H9 (cell line): Measurements from ENCODE around the gene SRPK2. TPM values are rescaled to one million over a fixed set of nuclear protein-coding genes. Genes with fewer than 3 reads are reported as not detected.

ENCODE experiments used
- DNase-seq: peaks from one replicate; pipeline ENCODE4 v3.0.0-alpha.2; 2017
- H2AFZ ChIP-seq: one replicate; pipeline ENCODE4 v1.6.1; 2013; ENCODE audit warnings: mild to moderate bottlenecking, low read length, control low read depth, moderate library complexity
- H2AK5ac ChIP-seq: 2 replicates; pipeline ENCODE4 v1.6.1; 2013; ENCODE audit warnings: low read length, control low read depth, mixed read lengths; ENCODE audit not compliant: insufficient read length
- H2BK120ac ChIP-seq: one replicate; pipeline ENCODE4 v1.6.1; 2013; ENCODE audit warnings: low read depth, mild to moderate bottlenecking, low read length, control low read depth, inconsistent platforms; ENCODE audit not compliant: poor library complexity, severe bottlenecking
- H2BK12ac ChIP-seq: 2 replicates; pipeline ENCODE4 v1.6.1; 2013; ENCODE audit warnings: low read length, control low read depth, mixed read lengths, low read depth; ENCODE audit not compliant: insufficient read length
- H2BK15ac ChIP-seq: 2 replicates; pipeline ENCODE4 v1.6.1; 2013; ENCODE audit warnings: low read depth, low read length, control low read depth
- H2BK20ac ChIP-seq: one replicate; pipeline ENCODE4 v1.6.1; 2013; ENCODE audit warnings: low read depth, mild to moderate bottlenecking, low read length, control low read depth, inconsistent platforms; ENCODE audit not compliant: poor library complexity, severe bottlenecking
- H2BK5ac ChIP-seq: 2 replicates; pipeline ENCODE4 v1.6.1; 2013; ENCODE audit warnings: low read length, control low read depth, mixed read lengths; ENCODE audit not compliant: insufficient read length
- H3K14ac ChIP-seq: 2 replicates; pipeline ENCODE4 v1.6.1; 2013; ENCODE audit warnings: low read length, control low read depth; ENCODE audit not compliant: insufficient read depth
- H3K18ac ChIP-seq: 2 replicates; pipeline ENCODE4 v1.6.1; 2013; ENCODE audit warnings: low read depth, mild to moderate bottlenecking, mixed read lengths, low read length, control low read depth; ENCODE audit not compliant: insufficient read length
- H3K23ac ChIP-seq: 2 replicates; pipeline ENCODE4 v1.6.1; 2013; ENCODE audit warnings: low read length, control low read depth, mixed read lengths, low read depth; ENCODE audit not compliant: insufficient read length
- H3K23me2 ChIP-seq: 2 replicates; pipeline ENCODE4 v1.6.1; 2013; ENCODE audit warnings: low read depth, mild to moderate bottlenecking, mixed read lengths, low read length, control low read depth; ENCODE audit not compliant: insufficient read length, poor library complexity, severe bottlenecking
- H3K27ac ChIP-seq: 2 replicates; pipeline ENCODE4 v1.5.1; 2013; ENCODE audit warnings: low read length, control low read depth, mixed read lengths, low read depth; ENCODE audit not compliant: insufficient read length
- H3K27me3 ChIP-seq: 2 replicates; pipeline ENCODE4 v1.6.1; 2013; ENCODE audit warnings: low read length, control low read depth, inconsistent platforms; ENCODE audit not compliant: insufficient read depth
- H3K4ac ChIP-seq: 2 replicates; pipeline ENCODE4 v1.6.1; 2013; ENCODE audit warnings: low read depth, mild to moderate bottlenecking, control low read depth, inconsistent platforms, low read length, moderate library complexity
- H3K4me1 ChIP-seq: 2 replicates; pipeline ENCODE4 v1.6.1; 2013; ENCODE audit warnings: low read length, control low read depth, inconsistent platforms; ENCODE audit not compliant: insufficient read depth
- H3K4me2 ChIP-seq: 2 replicates; pipeline ENCODE4 v1.6.1; 2013; ENCODE audit warnings: low read length, control low read depth, mixed read lengths; ENCODE audit not compliant: insufficient read length, insufficient read depth
- H3K56ac ChIP-seq: 2 replicates; pipeline ENCODE4 v1.6.1; 2013; ENCODE audit warnings: low read depth, mild to moderate bottlenecking, mixed read lengths, low read length, control low read depth; ENCODE audit not compliant: insufficient read length
- H3K79me1 ChIP-seq: 2 replicates; pipeline ENCODE4 v1.6.1; 2013; ENCODE audit warnings: low read depth, mild to moderate bottlenecking, moderate library complexity, low read length, control low read depth, inconsistent platforms; ENCODE audit not compliant: insufficient read depth, poor library complexity, severe bottlenecking
- H3K79me2 ChIP-seq: 2 replicates; pipeline ENCODE4 v1.6.1; 2013; ENCODE audit warnings: low read length, control low read depth, inconsistent platforms; ENCODE audit not compliant: insufficient read depth
- H3K9ac ChIP-seq: 2 replicates; pipeline ENCODE4 v1.6.1; 2013; ENCODE audit warnings: low read length, control low read depth, mixed read lengths; ENCODE audit not compliant: insufficient read length; ENCODE audit errors: extremely low read depth
- H3K9me3 ChIP-seq: one replicate; pipeline ENCODE4 v1.6.1; 2013; ENCODE audit warnings: low read depth, low read length, inconsistent platforms; ENCODE audit not compliant: control insufficient read depth
- H3T11ph ChIP-seq: one replicate; pipeline ENCODE4 v1.6.1; 2013; ENCODE audit warnings: mild to moderate bottlenecking, low read length, control low read depth, inconsistent platforms
- H4K20me1 ChIP-seq: one replicate; pipeline ENCODE4 v1.6.1; 2013; ENCODE audit not compliant: control insufficient read depth, insufficient read length, insufficient read depth
- H4K5ac ChIP-seq: 2 replicates; pipeline ENCODE4 v1.6.1; 2013; ENCODE audit warnings: low read depth, mild to moderate bottlenecking, mixed read lengths, low read length, control low read depth; ENCODE audit not compliant: insufficient read length
- H4K8ac ChIP-seq: replicated peaks from 2 replicates; pipeline ENCODE4 v1.6.1; 2013; ENCODE audit warnings: low read length, control low read depth, mixed read lengths, low read depth; ENCODE audit not compliant: insufficient read length
- H4K91ac ChIP-seq: 2 replicates; pipeline ENCODE4 v1.6.1; 2013; ENCODE audit warnings: low read depth, mild to moderate bottlenecking, moderate library complexity, mixed read lengths, low read length, control low read depth; ENCODE audit not compliant: insufficient read length
- H3K27ac Mint-ChIP-seq, 3 experiments: 2 replicates in 2 of 3; 3 replicates in 1 of 3; pipeline ENCODE4 v1.8.0; 2020 to 2021; ENCODE audit warnings: mixed read lengths in 3 of 3, mild to moderate bottlenecking in 1 of 3, moderate library complexity in 1 of 3
- H3K27me3 Mint-ChIP-seq: 2 replicates; pipeline ENCODE4 v1.8.0; 2021; ENCODE audit warnings: low read depth, mild to moderate bottlenecking, moderate library complexity, mixed read lengths
- H3K36me3 Mint-ChIP-seq, 3 experiments: 2 replicates in 2 of 3; 3 replicates in 1 of 3; pipeline ENCODE4 v1.8.0; 2020 to 2021; ENCODE audit warnings: low read depth in 3 of 3, mixed read lengths in 3 of 3; ENCODE audit not compliant: insufficient read depth in 1 of 3
- H3K4me1 Mint-ChIP-seq, 2 experiments: 2 replicates each; pipeline ENCODE4 v1.8.0; 2020; ENCODE audit warnings: mixed read lengths in 2 of 2
- H3K4me3 Mint-ChIP-seq, 2 experiments: 2 replicates in 1 of 2; 3 replicates in 1 of 2; pipeline ENCODE4 v1.8.0; 2020 to 2021; ENCODE audit warnings: mild to moderate bottlenecking in 2 of 2, mixed read lengths in 2 of 2, moderate library complexity in 1 of 2
- H3K9me3 Mint-ChIP-seq, 2 experiments: 2 replicates in 1 of 2; 3 replicates in 1 of 2; pipeline ENCODE4 v1.8.0; 2020; ENCODE audit warnings: mild to moderate bottlenecking in 2 of 2, mixed read lengths in 2 of 2, moderate library complexity in 1 of 2
- CTCF ChIP-seq: fragments of 200-600 bp; sonication (generic); conservative IDR thresholded peaks from 3 replicates; pipeline ENCODE4 v1.8.0; 2021; ENCODE audit warnings: antibody characterized with exemption, mild to moderate bottlenecking
- WGBS: extraction: QIAGEN DNeasy Blood & Tissue Kit; methylation state at CpG from one replicate; pipeline ENCODE4 v1.1.7; 2013; ENCODE audit warnings: missing lambda C conversion rate, low lambda C conversion rate, mixed read lengths; ENCODE audit not compliant: insufficient read length; ENCODE audit errors: extremely low coverage; 5-methylcytosine and 5-hydroxymethylcytosine counted together
- total RNA-seq: library from RNA; stranded (reverse); gene quantifications from 2 replicates; pipeline ENCODE4 v1.2.1, GENCODE V29; 2021

Gene SRPK2
- total RNA-seq, 1 experiment from 2014 or later = 41.1 TPM

GRCh38 chr7:105387508-105388355 lies 989 bp downstream of the SRPK2 start:
- no CpG with 5 or more reads among the region's 76 CpGs for WGBS
- peaks cover 5 to 8% (median 7%) of the 10 kb centered on the region in 3 experiments for H3K36me3 Mint-ChIP-seq
- no peak overlapping the region for H2BK5ac ChIP-seq
- peak overlapping the region; percentile 48 for H3K18ac ChIP-seq
- H3K27ac Mint-ChIP-seq = no peak overlapping the region; a peak in 1 of 7 replicates
- H3K79me1 ChIP-seq = peaks cover 6% of the 10 kb centered on the region
- no peak overlapping the region for H3K27ac ChIP-seq
- H4K20me1 ChIP-seq = no peaks in the 10 kb centered on the region
- no peak overlapping the region; the same call in 1 of the 2 replicates for H2BK15ac ChIP-seq
- peaks cover 6% of the 10 kb centered on the region for H3K23me2 ChIP-seq
- peaks cover 0 to 2% of the 10 kb centered on the region in 2 experiments; a peak in 3 of 5 replicates for H3K9me3 Mint-ChIP-seq
- no peak overlapping the region for H3T11ph ChIP-seq
- H3K56ac ChIP-seq = no peak overlapping the region
- H4K8ac ChIP-seq = no peak overlapping the region
- peaks cover 8% of the 10 kb centered on the region; the same call in 1 of the 2 replicates for H3K79me2 ChIP-seq
- H4K5ac ChIP-seq = no peak overlapping the region
- peak overlapping the region; percentile 76 for H3K9ac ChIP-seq
- no peaks in the 10 kb centered on the region for H3K27me3 ChIP-seq
- peak overlapping the region; percentile 91 for H3K4me2 ChIP-seq
- H3K23ac ChIP-seq = no peak overlapping the region
- H2BK120ac ChIP-seq = no peak overlapping the region
- H3K27me3 Mint-ChIP-seq = no peaks in the 10 kb centered on the region; the same call in 1 of the 2 replicates
- no peak overlapping the region for H3K4ac ChIP-seq
- TF ChIP-seq CTCF = no peak
- H4K91ac ChIP-seq = no peak overlapping the region
- DNase-seq = peak; percentile 58
- H3K4me1 Mint-ChIP-seq = peaks cover 9 to 17% of the 10 kb centered on the region in 2 experiments
- H2AK5ac ChIP-seq = no peak overlapping the region
- H2BK20ac ChIP-seq = no peak overlapping the region
- no peak overlapping the region for H2AFZ ChIP-seq
- no peak overlapping the region for H2BK12ac ChIP-seq
- H3K14ac ChIP-seq = no peak overlapping the region
- H3K4me1 ChIP-seq = no peaks in the 10 kb centered on the region
- peak overlapping the region; percentile 84 to 88 for H3K4me3 Mint-ChIP-seq
- H3K9me3 ChIP-seq = no peaks in the 10 kb centered on the region
